Panc1 (cell line): ENCODE data around the gene ITPRIPL2.

Experiments used
- CTCF ChIP-seq: fragments of 450-650 bp; IDR thresholded peaks from 2 replicates; pipeline ENCODE4 v1.5.1; 2017; ENCODE audit warnings: mild to moderate bottlenecking
- POLR2AphosphoS5 ChIP-seq: IDR thresholded peaks from 2 replicates; pipeline ENCODE4 v1.6.1; 2012; ENCODE audit warnings: mild to moderate bottlenecking, low read depth, low read length, moderate library complexity
- REST ChIP-seq, 2 experiments: IDR thresholded peaks; 2 replicates each; pipeline ENCODE4 v1.6.1; 2011 to 2012; ENCODE audit warnings: low read depth in 2 of 2, control low read depth in 1 of 2, low read length in 1 of 2, mild to moderate bottlenecking in 1 of 2, moderate library complexity in 1 of 2; ENCODE audit not compliant: insufficient read depth in 1 of 2
- SIN3A ChIP-seq: IDR thresholded peaks from 2 replicates; pipeline ENCODE4 v1.6.1; 2012; ENCODE audit warnings: low read depth, mild to moderate bottlenecking, low read length, moderate library complexity, borderline replicate concordance; ENCODE audit not compliant: insufficient read depth

GRCh38 chr16:19090916-19091315 is 22.8 kb upstream of the ITPRIPL2 start:
- no peak for TF ChIP-seq SIN3A
- no peak for TF ChIP-seq CTCF
- TF ChIP-seq REST (IDR thresholded peaks at IDR 0.05; ENCODE audit: insufficient read depth in 1 of 2, low read depth in 2 of 2, low read length in 1 of 2) = no peak
- no peak for TF ChIP-seq POLR2AphosphoS5
